GM23338 (cell line): ENCODE measurements around the gene JCHAIN. TPM values are rescaled to one million over a fixed set of nuclear protein-coding genes. Genes with fewer than 3 reads are reported as not detected.
A peak's percentile ranks its signal among the peaks of the same experiment; 100 is the strongest.
"Not testable (repeated sequence)": the region's sequence is repeated elsewhere in the genome, so short reads cannot be mapped to it uniquely, and the experiment has no call there.

Experiments
- ATAC-seq: fragments of 200-7000 bp; cut with Tn5 transposase; 3 replicates; pipeline ENCODE4 v1.9.1; 2020
- DNase-seq: peaks from one replicate; pipeline ENCODE4 v3.0.0-alpha.2; 2015; ENCODE audit warnings: low spot score
- H2AFZ ChIP-seq: fragments of 200-600 bp; sonication (generic); 2 replicates; pipeline ENCODE4 v1.8.0; 2016; ENCODE audit warnings: antibody characterized with exemption, mild to moderate bottlenecking, moderate library complexity
- H3F3A ChIP-seq: fragments of 200-600 bp; sonication (generic); replicated peaks from 2 replicates; pipeline ENCODE4 v1.8.0; 2017; ENCODE audit warnings: antibody characterized with exemption, mixed run types, low read depth
- H3K27ac ChIP-seq: fragments of 200-600 bp; sonication (generic); 2 replicates; pipeline ENCODE4 v1.6.1; 2016; ENCODE audit warnings: low read depth
- H3K27me3 ChIP-seq: fragments of 200-600 bp; sonication (generic); 2 replicates; pipeline ENCODE4 v1.8.0; 2016; ENCODE audit warnings: mild to moderate bottlenecking, mixed run types, moderate library complexity; ENCODE audit not compliant: insufficient read depth
- H3K36me3 ChIP-seq: fragments of 200-600 bp; sonication (generic); 2 replicates; pipeline ENCODE4 v1.8.0; 2016; ENCODE audit warnings: mild to moderate bottlenecking; ENCODE audit not compliant: insufficient read depth
- H3K4me1 ChIP-seq: fragments of 200-600 bp; sonication (generic); 2 replicates; pipeline ENCODE4 v1.8.0; 2016; ENCODE audit warnings: mild to moderate bottlenecking, moderate library complexity; ENCODE audit not compliant: insufficient read depth
- H3K4me2 ChIP-seq: fragments of 200-600 bp; sonication (generic); 2 replicates; pipeline ENCODE4 v1.7.1; 2017; ENCODE audit warnings: mixed run types
- H3K4me3 ChIP-seq: fragments of 200-600 bp; sonication (generic); 2 replicates; pipeline ENCODE4 v1.6.1; 2016; ENCODE audit warnings: mixed run types
- H3K79me2 ChIP-seq: fragments of 200-600 bp; sonication (generic); replicated peaks from 2 replicates; pipeline ENCODE4 v1.8.0; 2017; ENCODE audit warnings: mild to moderate bottlenecking; ENCODE audit not compliant: insufficient read depth
- H3K9me2 ChIP-seq: fragments of 200-600 bp; sonication (generic); 2 replicates; pipeline ENCODE4 v1.8.0; 2017; ENCODE audit not compliant: insufficient read depth
- H4K20me1 ChIP-seq: fragments of 200-600 bp; sonication (generic); replicated peaks from 2 replicates; pipeline ENCODE4 v1.8.0; 2017; ENCODE audit warnings: mild to moderate bottlenecking; ENCODE audit not compliant: insufficient read depth
- H3K27ac Mint-ChIP-seq: 2 replicates; pipeline ENCODE4 v1.8.0; 2020; ENCODE audit warnings: inconsistent platforms, mild to moderate bottlenecking, moderate library complexity, mixed read lengths
- H3K27me3 Mint-ChIP-seq: 3 replicates; pipeline ENCODE4 v1.8.0; 2022; ENCODE audit warnings: low read depth, mild to moderate bottlenecking, moderate library complexity, mixed read lengths, inconsistent platforms; ENCODE audit not compliant: insufficient read depth, poor library complexity
- H3K36me3 Mint-ChIP-seq: 3 replicates; pipeline ENCODE4 v1.8.0; 2021; ENCODE audit warnings: low read depth, mild to moderate bottlenecking, inconsistent platforms, moderate library complexity, mixed read lengths
- H3K4me1 Mint-ChIP-seq: 3 replicates; pipeline ENCODE4 v1.8.0; 2020; ENCODE audit warnings: mild to moderate bottlenecking, inconsistent platforms, mixed read lengths
- H3K4me3 Mint-ChIP-seq: 3 replicates; pipeline ENCODE4 v1.8.0; 2021; ENCODE audit warnings: moderate library complexity, mild to moderate bottlenecking, inconsistent platforms, mixed read lengths
- H3K9me3 Mint-ChIP-seq: 3 replicates; pipeline ENCODE4 v1.8.0; 2020; ENCODE audit warnings: moderate library complexity, mild to moderate bottlenecking, inconsistent platforms, mixed read lengths
- CTCF ChIP-seq, 2 experiments: fragments of 200-600 bp in 1 of 2; sonication (generic) in 1 of 2; conservative IDR thresholded peaks; 2 replicates each; pipeline versions ENCODE4 v1.5.1 to v1.6.1; 2016 to 2017; ENCODE audit warnings: antibody characterized with exemption in 2 of 2, low read depth in 2 of 2, mild to moderate bottlenecking in 2 of 2, moderate library complexity in 1 of 2
- EZH2 ChIP-seq: fragments of 200-600 bp; sonication (generic); IDR thresholded peaks from one replicate; pipeline ENCODE4 v1.8.0; 2017; ENCODE audit warnings: antibody characterized with exemption, mild to moderate bottlenecking, low read depth; ENCODE audit not compliant: unreplicated experiment
- EZH2phosphoT487 ChIP-seq: fragments of 200-600 bp; sonication (generic); IDR thresholded peaks from one replicate; pipeline ENCODE4 v1.8.1; 2018; ENCODE audit warnings: antibody characterized with exemption; ENCODE audit not compliant: unreplicated experiment
- NANOG ChIP-seq: IDR thresholded peaks from 2 replicates; pipeline ENCODE4 v1.6.1; 2016; ENCODE audit warnings: antibody characterized with exemption, borderline replicate concordance
- POLR2AphosphoS5 ChIP-seq: IDR thresholded peaks from 2 replicates; pipeline ENCODE4 v1.6.1; 2016; ENCODE audit warnings: antibody characterized with exemption, low read depth
- ZNF462 ChIP-seq: fragments of 250-450 bp; sonication (Bioruptor Pico); IDR thresholded peaks from 2 replicates; pipeline ENCODE4 v1.5.0; 2020; ENCODE audit warnings: mild to moderate bottlenecking, moderate library complexity
- polyA plus RNA-seq: library from polyadenylated mRNA; unstranded; fragments of >200 nt; fragmentation: Nextera tagmentation; extraction: Ambion mirVana; gene quantifications from 2 replicates; pipeline ENCODE4 v1.2.1, GENCODE V29; 2016
- total RNA-seq: library from RNA; depleted of rRNA; stranded (reverse); fragments of >200 nt; shearing (Covaris generic); gene quantifications from 2 replicates; pipeline ENCODE4 v1.2.3, GENCODE V29; 2014

JCHAIN gene
- total and polyA plus RNA-seq, 2 experiments from 2014 or later, result 0.23 TPM; not detected in 1

GRCh38 chr4:70651864-70652506 is 14.3 kb downstream of the JCHAIN start:
- no peaks in the 10 kb centered on the region for H3K27me3 Mint-ChIP-seq
- DNase-seq (peak; percentile 79), ATAC-seq (peak; percentile 86)
- no peaks in the 10 kb centered on the region for H3K27me3 ChIP-seq
- no peaks in the 10 kb centered on the region for H4K20me1 ChIP-seq
- no peak overlapping the region for H3K4me3 ChIP-seq
- H3K4me1 Mint-ChIP-seq, result no peaks in the 10 kb centered on the region
- H2AFZ ChIP-seq, result peak overlapping the region; percentile 1
- H3K36me3 Mint-ChIP-seq, result no peaks in the 10 kb centered on the region
- no peaks in the 10 kb centered on the region for H3K79me2 ChIP-seq
- TF ChIP-seq CTCF (conservative IDR thresholded peaks at IDR 0.05; ENCODE audit: low read depth in 2 of 2) (peak; percentile 62 to 65), NANOG (no peak)
- H3K36me3 ChIP-seq, result no peaks in the 10 kb centered on the region
- H3K27ac ChIP-seq, result no peak overlapping the region
- H3K9me2 ChIP-seq, result no peaks in the 10 kb centered on the region
- H3K9me3 Mint-ChIP-seq, result no peaks in the 10 kb centered on the region
- H3K4me2 ChIP-seq, result no peak overlapping the region
- H3F3A ChIP-seq, result no peaks in the 10 kb centered on the region
- no peaks in the 10 kb centered on the region for H3K4me1 ChIP-seq
- H3K4me3 Mint-ChIP-seq, result no peak overlapping the region
- H3K27ac Mint-ChIP-seq, result no peak overlapping the region

GRCh38 chr4:70650741-70651140 is 15.6 kb downstream of the JCHAIN start:
- H3K36me3 ChIP-seq, H3K4me3 Mint-ChIP-seq, H3F3A ChIP-seq, H3K27ac Mint-ChIP-seq, H3K9me2 ChIP-seq, H4K20me1 ChIP-seq, H3K4me2 ChIP-seq, H3K9me3 Mint-ChIP-seq, H3K4me1 ChIP-seq, DNase-seq, H3K4me1 Mint-ChIP-seq, H3K27ac ChIP-seq, H3K27me3 Mint-ChIP-seq, ATAC-seq, H3K4me3 ChIP-seq, H3K36me3 Mint-ChIP-seq, H3K27me3 ChIP-seq, H3K79me2 ChIP-seq, H2AFZ ChIP-seq: not testable (repeated sequence)

GRCh38 chr4:70640192-70640591 is 26.1 kb downstream of the JCHAIN start:
- no peaks in the 10 kb centered on the region for H3K4me1 Mint-ChIP-seq
- no peaks in the 10 kb centered on the region for H3K27me3 ChIP-seq
- H3K4me3 Mint-ChIP-seq, result no peak overlapping the region
- no peaks in the 10 kb centered on the region for H3K27me3 Mint-ChIP-seq
- H3K4me3 ChIP-seq, result no peak overlapping the region
- H3K79me2 ChIP-seq, result no peaks in the 10 kb centered on the region
- no peak overlapping the region; the same call in 1 of the 2 replicates for H2AFZ ChIP-seq
- H3K4me2 ChIP-seq, result no peak overlapping the region
- no peaks in the 10 kb centered on the region for H3K36me3 Mint-ChIP-seq
- ATAC-seq (no peak), DNase-seq (no peak)
- H3K4me1 ChIP-seq, result no peaks in the 10 kb centered on the region
- no peaks in the 10 kb centered on the region for H3K36me3 ChIP-seq
- H4K20me1 ChIP-seq, result no peaks in the 10 kb centered on the region
- H3F3A ChIP-seq, result no peaks in the 10 kb centered on the region
- H3K27ac ChIP-seq, result no peak overlapping the region
- H3K9me2 ChIP-seq, result peaks cover 12% of the 10 kb centered on the region; the same call in 1 of the 2 replicates
- no peaks in the 10 kb centered on the region for H3K9me3 Mint-ChIP-seq
- no peak overlapping the region for H3K27ac Mint-ChIP-seq
- TF ChIP-seq POLR2AphosphoS5 (no peak), ZNF462 (CRISPR knock-in tag) (no peak), CTCF (conservative IDR thresholded peaks at IDR 0.05; ENCODE audit: low read depth in 2 of 2) (no peak), EZH2phosphoT487 (no peak), EZH2 (no peak)
